ENCODE data around the gene TSN.

DNA sequence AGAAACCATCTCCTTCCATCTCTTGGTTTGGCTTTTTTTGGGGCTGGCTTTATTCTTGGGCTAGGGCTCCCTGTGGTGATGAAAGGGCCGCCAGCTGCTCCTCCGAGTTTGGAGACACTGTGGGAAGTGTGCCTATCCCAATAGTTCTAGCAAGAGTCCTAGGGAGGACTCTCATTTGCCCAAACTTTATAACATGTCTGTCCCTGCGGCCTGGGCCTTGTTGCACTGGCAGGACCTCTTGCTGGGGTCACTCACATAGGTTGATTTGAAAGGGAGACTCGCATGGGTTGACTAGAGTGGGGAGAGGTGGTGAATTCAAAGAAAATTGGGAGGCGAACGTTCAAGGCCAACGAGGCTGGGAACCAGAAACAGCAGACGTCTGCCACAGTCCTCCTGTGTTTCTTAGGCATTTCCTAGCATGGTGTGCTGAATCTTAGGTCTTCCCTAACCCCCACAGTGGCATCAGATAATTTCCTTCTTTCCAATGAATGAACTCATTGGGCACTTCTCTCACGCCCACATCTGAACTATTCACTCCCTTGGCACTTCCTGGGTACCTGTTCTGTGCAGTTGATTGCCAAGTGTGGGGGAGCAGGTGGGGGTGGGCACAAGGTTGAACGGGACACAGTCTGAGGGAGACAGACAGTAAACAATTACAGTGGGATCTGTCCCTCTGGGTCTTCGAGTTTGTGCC, 45.5 kb upstream of the TSN start:
- TF ChIP-seq, protein P1, sequence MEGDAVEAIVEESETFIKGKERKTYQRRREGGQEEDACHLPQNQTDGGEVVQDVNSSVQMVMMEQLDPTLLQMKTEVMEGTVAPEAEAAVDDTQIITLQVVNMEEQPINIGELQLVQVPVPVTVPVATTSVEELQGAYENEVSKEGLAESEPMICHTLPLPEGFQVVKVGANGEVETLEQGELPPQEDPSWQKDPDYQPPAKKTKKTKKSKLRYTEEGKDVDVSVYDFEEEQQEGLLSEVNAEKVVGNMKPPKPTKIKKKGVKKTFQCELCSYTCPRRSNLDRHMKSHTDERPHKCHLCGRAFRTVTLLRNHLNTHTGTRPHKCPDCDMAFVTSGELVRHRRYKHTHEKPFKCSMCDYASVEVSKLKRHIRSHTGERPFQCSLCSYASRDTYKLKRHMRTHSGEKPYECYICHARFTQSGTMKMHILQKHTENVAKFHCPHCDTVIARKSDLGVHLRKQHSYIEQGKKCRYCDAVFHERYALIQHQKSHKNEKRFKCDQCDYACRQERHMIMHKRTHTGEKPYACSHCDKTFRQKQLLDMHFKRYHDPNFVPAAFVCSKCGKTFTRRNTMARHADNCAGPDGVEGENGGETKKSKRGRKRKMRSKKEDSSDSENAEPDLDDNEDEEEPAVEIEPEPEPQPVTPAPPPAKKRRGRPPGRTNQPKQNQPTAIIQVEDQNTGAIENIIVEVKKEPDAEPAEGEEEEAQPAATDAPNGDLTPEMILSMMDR (IDR thresholded peaks at IDR 0.05 in 8 of 11, conservative IDR thresholded peaks at IDR 0.05 in 3 of 11) = no peak
- TF ChIP-seq POLR2A (IDR thresholded peaks at IDR 0.05) (no peak), POLR2AphosphoS5 (IDR thresholded peaks at IDR 0.05) (no peak)

All from spleen (tissue), 7 donors.